Stimulated activated memory B cell treated with anti-CD40 and anti-IgM and Interleukin-4, amounts not matched to agents 10 μg/mL and 1 μg/mL and 100 μg/mL, for 72 hours (primary cell): ENCODE results near the gene STX8.

Experiments used
- ATAC-seq: fragments of 150-1000 bp; cut with Tn5 transposase; 2 replicates; pipeline ENCODE4 v1.10.0; 2021
- H3K27ac Mint-ChIP-seq: one replicate; pipeline ENCODE4 v1.8.0; 2022; ENCODE audit warnings: mild to moderate bottlenecking, mixed read lengths
- H3K27me3 Mint-ChIP-seq: one replicate; pipeline ENCODE4 v1.8.0; 2022; ENCODE audit warnings: mixed read lengths
- H3K36me3 Mint-ChIP-seq: one replicate; pipeline ENCODE4 v1.8.0; 2022; ENCODE audit warnings: mixed read lengths
- H3K4me1 Mint-ChIP-seq: one replicate; pipeline ENCODE4 v1.8.0; 2022; ENCODE audit warnings: mixed read lengths
- H3K4me3 Mint-ChIP-seq: one replicate; pipeline ENCODE4 v1.8.0; 2022; ENCODE audit warnings: mild to moderate bottlenecking, moderate library complexity, mixed read lengths
- H3K9me3 Mint-ChIP-seq: one replicate; pipeline ENCODE4 v1.8.0; 2022; ENCODE audit warnings: mixed read lengths

Gene STX8

DNA sequence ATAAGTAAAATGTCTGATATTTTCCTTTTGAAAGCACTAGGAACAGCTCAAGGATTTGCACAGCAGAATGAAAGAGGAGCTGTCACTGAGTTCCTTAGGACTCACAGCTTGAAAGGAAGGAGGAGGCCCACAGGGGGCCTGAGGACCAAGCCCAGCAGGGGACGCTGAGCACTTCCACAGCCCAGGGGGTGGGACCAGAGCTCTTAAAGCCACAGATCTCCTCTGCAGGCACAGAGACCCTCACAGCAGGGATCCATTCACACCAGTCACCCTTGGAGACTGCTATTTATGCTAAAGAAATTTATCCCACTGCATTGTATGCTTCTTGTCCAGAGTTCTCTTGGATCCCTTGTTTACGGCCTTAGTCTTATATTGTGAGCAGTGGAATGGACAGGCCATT, 253.3 kb downstream of the STX8 start:
- Mint-ChIP-seq H3K27ac (no peak overlapping the region), H3K4me1 (no peaks in the 10 kb centered on the region)

DNA sequence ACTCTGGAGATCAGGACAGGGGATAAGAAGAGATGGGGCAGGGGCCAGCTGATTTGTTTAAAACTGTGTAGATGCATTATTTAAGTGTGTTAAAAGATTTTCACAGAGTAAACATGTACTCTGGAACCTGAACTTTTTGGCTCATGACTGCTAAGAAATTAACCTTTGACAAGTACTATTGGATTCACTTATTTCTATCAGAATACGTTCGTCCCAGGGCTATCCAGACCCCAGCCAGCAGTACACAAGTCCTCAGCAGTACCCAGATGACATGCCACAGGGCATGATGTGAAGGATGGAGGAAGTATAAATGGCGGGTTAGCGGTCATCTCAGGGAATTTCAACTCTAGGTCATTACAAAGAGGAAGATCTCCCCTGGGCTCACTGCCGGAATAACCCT, 253.7 kb downstream of the STX8 start:
- Mint-ChIP-seq H3K4me3 (no peak overlapping the region), H3K36me3 (peaks cover 26% of the 10 kb centered on the region), H3K9me3 (peaks cover 10% of the 10 kb centered on the region), H3K27me3 (no peaks in the 10 kb centered on the region), H3K4me1 (no peaks in the 10 kb centered on the region), H3K27ac (no peak overlapping the region)
- no peak for ATAC-seq

More for the DNA sequence above, 253.3 kb downstream of the STX8 start:
- no peak for ATAC-seq
- Mint-ChIP-seq H3K27me3 (no peaks in the 10 kb centered on the region), H3K36me3 (peaks cover 22% of the 10 kb centered on the region), H3K9me3 (peaks cover 7% of the 10 kb centered on the region), H3K4me3 (no peak overlapping the region)

DNA sequence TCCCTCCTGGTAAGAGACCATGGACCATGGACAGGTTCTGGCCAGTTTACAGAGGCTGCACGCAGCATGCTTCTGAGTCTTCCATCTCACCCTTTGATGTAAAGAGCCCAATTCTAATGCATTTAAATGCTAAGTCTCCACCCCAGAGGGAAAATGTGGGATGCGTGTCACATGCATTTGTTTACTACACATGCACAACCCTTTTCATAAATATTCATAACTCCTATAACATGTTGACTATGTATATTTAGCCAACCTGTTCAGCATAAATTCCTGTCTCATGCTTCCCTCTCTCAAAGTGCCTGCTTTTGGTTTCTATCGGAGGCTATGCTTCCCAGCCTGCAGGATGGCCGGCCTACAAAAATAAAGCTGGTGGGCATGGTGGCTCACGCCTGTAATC, 260.3 kb downstream of the STX8 start:
- no peaks in the 10 kb centered on the region for H3K4me1 Mint-ChIP-seq
- H3K9me3 Mint-ChIP-seq, result peaks cover 11% of the 10 kb centered on the region
- H3K27me3 Mint-ChIP-seq, result no peaks in the 10 kb centered on the region
- ATAC-seq, result no peak
- no peak overlapping the region for H3K27ac Mint-ChIP-seq
- no peak overlapping the region for H3K4me3 Mint-ChIP-seq
- H3K36me3 Mint-ChIP-seq, result peaks cover 30% of the 10 kb centered on the region

DNA sequence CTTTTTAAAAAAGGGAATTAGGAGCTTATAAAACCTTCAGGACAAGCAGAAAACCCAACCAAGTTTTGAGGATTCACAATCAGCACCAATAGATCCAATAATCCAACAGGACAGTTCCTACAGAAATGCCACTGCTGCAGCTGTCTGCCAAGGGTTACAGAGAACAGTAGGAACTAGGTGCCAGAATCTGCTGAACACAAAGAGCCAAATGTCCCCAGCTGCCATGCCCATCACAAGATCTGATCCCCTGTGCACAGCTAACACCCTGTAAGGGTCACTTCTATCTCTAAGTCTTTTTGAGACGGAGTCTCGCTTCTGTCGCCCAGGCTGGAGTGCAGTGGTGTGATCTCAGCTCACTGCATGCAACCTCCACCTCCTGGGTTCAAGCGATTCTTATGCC, 262.3 kb downstream of the STX8 start:
- Mint-ChIP-seq H3K27me3 (no peaks in the 10 kb centered on the region), H3K4me3 (no peak overlapping the region), H3K4me1 (no peaks in the 10 kb centered on the region), H3K27ac (no peak overlapping the region), H3K36me3 (peaks cover 19% of the 10 kb centered on the region), H3K9me3 (peaks cover 6% of the 10 kb centered on the region)
- no peak for ATAC-seq

DNA sequence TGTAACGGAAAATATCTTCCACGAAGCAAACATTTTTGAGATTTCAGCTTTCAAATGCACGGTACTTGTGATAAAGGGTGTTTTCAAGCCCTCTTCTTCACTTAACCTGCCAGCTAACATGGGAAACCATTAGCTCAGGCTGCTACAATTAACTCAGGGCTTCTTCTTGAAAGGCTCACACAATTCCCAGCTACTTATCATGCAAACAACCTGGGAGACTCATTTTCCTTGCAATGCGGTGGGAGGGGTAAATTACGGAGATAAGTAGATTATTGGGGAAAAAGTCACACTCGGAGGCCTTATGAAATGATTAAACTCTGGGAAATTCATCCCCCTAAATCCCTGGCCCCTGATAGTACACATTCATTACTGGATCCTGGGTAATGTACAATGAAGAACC, 266.4 kb downstream of the STX8 start:
- Mint-ChIP-seq H3K4me1 (no peaks in the 10 kb centered on the region), H3K9me3 (no peaks in the 10 kb centered on the region), H3K27ac (no peak overlapping the region), H3K27me3 (no peaks in the 10 kb centered on the region), H3K4me3 (no peak overlapping the region), H3K36me3 (peaks cover 14% of the 10 kb centered on the region)
- ATAC-seq, result no peak

DNA sequence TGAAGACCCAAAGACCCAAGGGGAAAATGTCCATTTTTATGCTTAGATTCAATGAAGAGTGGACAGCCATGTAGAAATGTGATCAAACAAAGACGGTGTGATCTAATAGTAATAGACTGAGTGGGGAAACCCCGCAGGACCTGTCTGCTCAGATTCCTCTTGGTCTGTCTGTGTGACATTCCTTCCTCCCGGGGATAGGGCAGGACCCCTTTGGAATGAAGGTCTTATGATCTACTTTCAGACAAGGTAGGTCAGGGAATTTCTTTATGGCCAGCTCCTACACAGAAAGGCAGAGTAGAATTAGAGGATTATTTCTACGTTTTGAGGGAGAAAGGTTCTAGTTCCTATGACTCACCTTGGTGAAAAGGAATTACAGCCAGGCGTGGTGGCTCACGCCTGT, 267.6 kb downstream of the STX8 start:
- no peaks in the 10 kb centered on the region for H3K27me3 Mint-ChIP-seq
- H3K4me3 Mint-ChIP-seq, result no peak overlapping the region
- H3K9me3 Mint-ChIP-seq, result no peaks in the 10 kb centered on the region
- peaks cover 14% of the 10 kb centered on the region for H3K36me3 Mint-ChIP-seq
- no peaks in the 10 kb centered on the region for H3K4me1 Mint-ChIP-seq
- H3K27ac Mint-ChIP-seq, result no peak overlapping the region
- no peak for ATAC-seq

DNA sequence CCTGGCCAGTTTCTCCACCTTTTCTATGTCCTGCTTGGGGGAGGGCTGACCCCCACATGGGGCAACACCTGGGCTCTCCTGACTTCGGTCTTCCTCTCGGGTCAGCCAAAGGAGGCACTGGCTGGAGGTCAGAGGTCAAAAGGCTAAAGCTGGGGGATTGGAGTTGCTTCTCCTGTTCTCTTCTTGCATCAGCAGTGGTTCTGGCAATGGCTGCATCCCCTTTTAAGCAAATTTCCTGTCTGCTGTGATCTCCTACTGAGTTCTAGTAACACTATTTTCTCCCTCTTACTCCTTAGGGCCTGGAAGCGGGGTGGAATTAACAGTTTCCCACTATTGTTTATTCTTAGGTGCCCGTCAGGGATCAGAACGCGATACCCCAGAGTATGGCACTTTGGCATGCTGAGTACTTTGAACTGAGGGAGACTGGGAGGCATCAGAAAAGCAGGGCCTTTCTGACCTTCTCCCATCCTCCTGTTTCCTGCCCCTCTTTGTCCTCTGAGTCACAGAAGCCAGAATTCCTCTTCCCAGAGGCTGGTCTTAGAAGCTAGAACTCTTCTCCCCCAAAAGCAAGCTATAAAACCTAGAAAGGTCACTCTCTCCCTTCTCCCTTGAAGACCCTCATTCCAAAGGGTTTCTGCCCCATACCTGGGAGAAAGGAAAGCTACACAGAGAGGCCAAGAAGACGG, 268.2 kb downstream of the STX8 start:
- no peaks in the 10 kb centered on the region for H3K9me3 Mint-ChIP-seq
- peaks cover 10% of the 10 kb centered on the region for H3K36me3 Mint-ChIP-seq
- peaks cover 4% of the 10 kb centered on the region for H3K4me1 Mint-ChIP-seq
- H3K27ac Mint-ChIP-seq, result no peak overlapping the region
- no peaks in the 10 kb centered on the region for H3K27me3 Mint-ChIP-seq
- H3K4me3 Mint-ChIP-seq, result no peak overlapping the region
- ATAC-seq, result no peak

DNA sequence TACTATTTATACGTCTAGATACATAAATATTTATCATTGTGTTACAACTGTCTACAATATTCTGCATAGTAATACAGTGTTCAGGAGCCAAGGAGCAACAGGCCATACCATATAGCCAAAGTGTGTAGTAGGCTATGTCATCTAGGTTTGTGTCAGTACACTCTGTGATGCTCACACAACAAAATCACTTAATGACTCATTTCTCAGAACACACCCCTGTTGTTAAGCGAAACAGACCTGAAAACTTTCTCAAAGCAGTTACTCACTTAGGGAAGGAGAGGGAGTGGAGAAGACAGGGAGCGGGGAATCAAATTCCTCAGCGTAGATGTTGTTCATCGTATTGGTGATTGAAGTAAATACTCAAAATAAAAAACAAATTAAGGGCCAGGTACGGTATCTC, 269.5 kb downstream of the STX8 start:
- Mint-ChIP-seq H3K27me3 (no peaks in the 10 kb centered on the region), H3K9me3 (no peaks in the 10 kb centered on the region), H3K36me3 (peaks cover 7% of the 10 kb centered on the region), H3K27ac (no peak overlapping the region), H3K4me3 (no peak overlapping the region), H3K4me1 (peaks cover 8% of the 10 kb centered on the region)
- ATAC-seq, result no peak

DNA sequence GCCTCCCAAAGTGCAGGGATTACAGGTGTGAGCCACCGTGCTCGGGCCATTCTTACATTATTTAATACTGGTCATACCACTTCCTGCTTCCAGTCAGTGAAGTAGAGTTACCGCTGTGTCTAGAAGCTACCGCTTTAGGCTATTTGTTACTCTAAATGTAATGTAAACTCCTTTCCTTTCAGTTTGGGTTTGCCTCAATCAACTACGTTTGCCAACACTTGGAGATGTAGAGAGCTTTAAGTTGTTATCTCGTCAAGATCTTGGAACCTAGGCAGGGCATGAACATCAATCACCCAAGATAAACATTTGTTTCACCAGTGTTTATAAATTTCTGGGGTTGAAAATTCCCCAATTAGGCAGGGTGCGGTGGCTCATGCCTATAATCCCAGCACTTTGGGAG, 275.9 kb downstream of the STX8 start:
- Mint-ChIP-seq H3K27me3 (no peaks in the 10 kb centered on the region), H3K9me3 (no peaks in the 10 kb centered on the region), H3K27ac (no peak overlapping the region), H3K4me3 (no peak overlapping the region), H3K4me1 (peaks cover 8% of the 10 kb centered on the region), H3K36me3 (peaks cover 4% of the 10 kb centered on the region)
- ATAC-seq, result no peak

DNA sequence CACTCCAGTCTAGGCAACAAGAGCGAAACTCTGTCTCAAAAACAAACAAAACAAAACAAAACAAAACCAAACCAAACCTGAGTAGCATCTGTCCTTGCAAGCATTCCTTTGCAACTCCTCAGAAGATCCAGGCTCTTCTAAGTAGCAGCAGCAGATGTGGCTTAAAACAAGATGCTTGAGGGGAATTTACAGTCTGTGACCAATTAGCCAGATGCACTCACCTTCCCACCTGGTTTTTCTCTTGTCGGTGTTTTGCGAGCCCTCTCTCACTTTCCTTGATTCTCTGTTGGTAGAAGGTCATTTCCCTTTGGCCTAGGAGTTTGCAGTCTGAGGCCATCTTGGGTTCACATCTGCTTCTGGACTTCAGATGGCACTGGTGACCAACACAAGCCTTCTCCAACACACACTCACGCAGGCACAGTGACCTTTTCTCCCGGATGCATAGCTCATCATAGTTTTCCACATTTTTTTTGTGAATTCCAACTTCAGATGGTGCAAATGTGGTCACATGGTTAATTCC, 276.8 kb downstream of the STX8 start:
- Mint-ChIP-seq H3K27me3 (no peaks in the 10 kb centered on the region), H3K9me3 (no peaks in the 10 kb centered on the region), H3K4me3 (no peak overlapping the region), H3K4me1 (peaks cover 8% of the 10 kb centered on the region), H3K27ac (no peak overlapping the region), H3K36me3 (peaks cover 4% of the 10 kb centered on the region)
- no peak for ATAC-seq

DNA sequence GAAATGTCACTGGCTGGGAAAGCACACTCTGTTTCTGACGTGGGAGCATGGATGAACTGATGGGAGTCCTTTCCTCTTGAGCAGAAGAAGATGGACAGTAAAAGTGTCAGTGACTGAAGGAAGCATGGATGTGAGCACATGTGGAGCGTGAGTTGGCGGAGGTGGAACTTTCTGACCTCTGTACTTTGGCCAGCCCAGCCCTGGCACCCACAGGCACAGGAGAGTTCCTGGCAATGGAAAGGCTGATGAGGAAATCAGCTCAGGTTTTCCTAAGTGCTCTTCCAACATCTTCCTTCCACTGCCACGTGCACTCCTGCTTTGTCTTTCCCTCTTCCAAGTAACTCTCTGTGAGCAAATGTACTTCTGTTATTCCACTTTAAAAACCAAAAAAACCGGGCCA, 277.5 kb downstream of the STX8 start:
- peaks cover 8% of the 10 kb centered on the region for H3K4me1 Mint-ChIP-seq
- H3K27ac Mint-ChIP-seq, result no peak overlapping the region
- no peak for ATAC-seq
- H3K27me3 Mint-ChIP-seq, result no peaks in the 10 kb centered on the region
- no peaks in the 10 kb centered on the region for H3K9me3 Mint-ChIP-seq
- peaks cover 4% of the 10 kb centered on the region for H3K36me3 Mint-ChIP-seq
- H3K4me3 Mint-ChIP-seq, result no peak overlapping the region

DNA sequence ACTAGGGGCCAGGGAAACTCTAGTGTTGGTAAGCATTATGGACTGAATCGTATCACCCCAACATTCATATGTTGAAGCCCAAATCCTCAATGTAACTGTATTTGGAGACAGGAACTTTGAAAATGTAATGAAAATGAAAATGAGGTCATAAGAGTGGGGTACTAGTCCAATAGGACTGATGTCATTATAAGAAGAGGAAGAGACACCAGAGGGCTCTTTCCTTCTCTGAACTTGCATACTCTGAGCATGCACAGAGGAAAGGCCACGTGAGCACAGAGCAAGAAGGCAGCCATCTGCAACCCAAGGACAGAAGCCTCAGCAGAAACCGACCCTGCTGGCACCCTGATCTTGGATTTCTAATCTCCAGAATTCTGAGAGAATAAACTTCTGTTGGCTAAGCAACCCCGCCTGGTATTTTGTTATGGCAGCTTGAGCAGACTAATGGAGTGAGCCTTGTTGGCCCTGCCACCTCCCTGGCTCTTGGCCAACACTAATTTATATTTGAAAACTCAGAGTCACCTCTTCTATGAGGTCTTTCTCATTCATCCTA, 280.9 kb downstream of the STX8 start:
- no peaks in the 10 kb centered on the region for H3K27me3 Mint-ChIP-seq
- H3K36me3 Mint-ChIP-seq, result peaks cover 4% of the 10 kb centered on the region
- H3K4me3 Mint-ChIP-seq, result no peak overlapping the region
- no peaks in the 10 kb centered on the region for H3K9me3 Mint-ChIP-seq
- H3K4me1 Mint-ChIP-seq, result peaks cover 20% of the 10 kb centered on the region
- no peak overlapping the region for H3K27ac Mint-ChIP-seq
- no peak for ATAC-seq

DNA sequence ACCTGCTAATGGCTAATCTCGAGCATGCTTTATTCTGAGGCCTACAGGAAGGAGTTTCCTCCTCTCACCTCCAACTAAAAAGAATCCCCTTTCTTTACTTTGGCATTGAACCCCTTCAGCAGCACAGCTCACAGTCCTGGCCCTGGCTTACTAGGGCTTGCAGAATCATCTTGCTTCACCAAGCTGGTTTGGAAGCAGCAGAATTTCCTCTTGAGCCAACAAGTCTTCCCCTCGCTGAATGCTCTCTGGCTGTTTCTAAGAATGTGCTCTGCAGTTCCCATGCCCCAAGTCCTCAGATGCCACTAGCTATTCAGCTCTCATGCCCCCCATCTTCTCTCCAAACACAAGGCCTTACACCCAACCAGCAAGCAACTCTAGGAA, 283.1 kb downstream of the STX8 start:
- Mint-ChIP-seq H3K9me3 (no peaks in the 10 kb centered on the region), H3K4me1 (peaks cover 32% of the 10 kb centered on the region), H3K4me3 (no peak overlapping the region), H3K27me3 (no peaks in the 10 kb centered on the region), H3K36me3 (no peaks in the 10 kb centered on the region), H3K27ac (no peak overlapping the region)
- ATAC-seq, result no peak

DNA sequence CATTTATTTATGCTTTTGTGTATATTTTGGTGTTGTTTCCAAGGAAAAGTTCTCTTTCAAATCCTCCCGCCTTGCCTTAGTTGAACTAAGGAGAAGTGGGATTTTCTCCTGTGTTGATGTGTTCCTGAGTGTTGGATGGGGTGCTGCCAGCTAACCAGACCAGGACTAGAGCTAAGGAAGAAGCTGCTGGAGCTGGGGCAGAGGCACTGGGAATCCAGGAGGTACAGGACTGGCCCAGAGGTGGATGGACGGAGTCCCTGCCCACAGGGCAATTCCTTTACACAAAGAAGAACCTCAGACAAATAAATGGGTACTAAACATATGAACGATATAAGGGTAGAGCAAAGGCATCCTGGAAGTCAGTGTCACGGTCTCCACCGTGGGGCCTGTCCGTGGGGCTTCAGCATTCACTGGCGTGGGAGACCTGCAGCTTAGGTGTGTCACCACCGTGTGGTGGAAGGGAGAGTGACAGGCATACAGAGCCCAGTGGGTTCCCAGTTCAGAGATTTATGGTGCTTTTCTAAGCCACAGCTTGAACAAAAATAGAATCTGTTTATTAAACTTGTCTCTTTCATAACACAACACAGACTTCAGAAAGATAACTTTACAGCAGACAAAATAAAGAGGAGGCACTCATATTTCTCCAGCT, 283.6 kb downstream of the STX8 start:
- peaks cover 2% of the 10 kb centered on the region for H3K36me3 Mint-ChIP-seq
- H3K4me3 Mint-ChIP-seq, result no peak overlapping the region
- no peak overlapping the region for H3K27ac Mint-ChIP-seq
- H3K4me1 Mint-ChIP-seq, result peaks cover 32% of the 10 kb centered on the region
- ATAC-seq, result no peak
- no peaks in the 10 kb centered on the region for H3K9me3 Mint-ChIP-seq
- no peaks in the 10 kb centered on the region for H3K27me3 Mint-ChIP-seq

DNA sequence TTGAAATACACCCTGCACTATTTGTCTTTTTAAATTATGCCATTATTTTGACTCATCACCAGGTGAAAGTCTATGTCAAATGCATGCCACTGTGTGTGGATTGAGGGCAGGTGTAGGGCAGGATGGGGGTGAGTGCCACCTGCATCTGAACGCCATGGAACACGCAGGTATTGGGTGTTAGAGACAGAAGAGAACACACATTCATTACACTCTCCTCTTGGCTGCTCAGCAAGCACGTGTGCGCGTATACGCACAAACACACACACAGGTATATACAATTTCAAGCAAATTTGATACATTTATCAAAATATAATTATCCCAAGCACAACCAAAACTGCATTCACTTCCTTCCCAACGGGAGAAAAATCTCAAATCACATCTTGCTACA, 285.4 kb downstream of the STX8 start:
- Mint-ChIP-seq H3K4me3 (peak overlapping the region; percentile 61), H3K27me3 (no peaks in the 10 kb centered on the region), H3K27ac (peak overlapping the region; percentile 54), H3K36me3 (peaks cover 6% of the 10 kb centered on the region), H3K9me3 (no peaks in the 10 kb centered on the region), H3K4me1 (peaks cover 32% of the 10 kb centered on the region)
- no peak for ATAC-seq

DNA sequence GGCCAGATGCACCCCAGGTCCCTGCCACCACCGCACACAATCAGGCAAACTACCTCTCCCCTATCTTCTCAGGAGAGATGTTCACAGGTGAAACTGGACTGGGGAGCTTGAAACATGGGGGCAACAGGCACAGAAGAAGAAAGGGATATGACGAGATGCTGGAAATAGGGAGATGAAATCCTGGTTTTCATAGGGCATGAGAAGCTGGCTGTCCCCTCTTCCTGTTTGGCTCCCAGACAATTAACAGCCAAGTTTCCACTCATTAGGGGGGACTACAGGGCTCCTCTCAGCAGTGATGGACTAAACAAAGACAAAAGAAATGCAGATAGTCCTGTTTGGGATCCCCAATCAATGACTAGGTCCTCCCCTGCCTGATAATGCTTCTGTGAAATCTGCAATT, 288.3 kb downstream of the STX8 start:
- no peak for ATAC-seq
- Mint-ChIP-seq H3K27ac (no peak overlapping the region), H3K36me3 (peaks cover 10% of the 10 kb centered on the region), H3K4me3 (no peak overlapping the region), H3K9me3 (no peaks in the 10 kb centered on the region), H3K4me1 (peaks cover 26% of the 10 kb centered on the region), H3K27me3 (no peaks in the 10 kb centered on the region)
